ENCODE data around the gene IGSF5.

IGSF5 gene

GRCh38 chr21:39825250-39825649, 80.3 kb downstream of the IGSF5 start:
- no peaks in the 10 kb centered on the region for H3K36me3 ChIP-seq
- DNase-seq: no peak
- no peak overlapping the region for H3K27ac ChIP-seq
- H3K27me3 ChIP-seq (ENCODE audit: insufficient read depth, low read depth, severe bottlenecking): no peaks in the 10 kb centered on the region
- TF ChIP-seq CTCF (IDR thresholded peaks at IDR 0.05; ENCODE audit: low read depth, low read length): no peak
- H3K9me3 ChIP-seq (ENCODE audit: severe bottlenecking): no peaks in the 10 kb centered on the region
- H3K4me3 ChIP-seq (ENCODE audit: low read depth, low read length): no peak overlapping the region

DNA sequence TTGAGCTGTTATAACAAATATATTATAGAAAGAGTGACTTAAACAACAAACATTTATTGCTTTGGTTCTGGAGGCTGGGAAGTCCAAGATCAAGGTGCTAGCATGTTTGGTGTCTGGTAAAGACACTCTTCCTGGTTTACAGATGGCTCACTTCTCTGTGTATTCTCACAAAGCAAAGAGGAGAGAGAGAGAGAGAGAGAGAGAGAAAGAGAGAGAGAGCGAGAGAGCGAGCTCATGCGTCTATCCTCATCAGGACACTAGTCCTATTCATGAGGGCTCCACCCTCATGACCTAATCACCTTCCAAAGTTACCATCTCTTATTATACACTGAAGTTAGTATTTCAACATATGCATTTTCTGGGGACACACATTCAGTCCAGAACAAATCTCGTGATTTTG, 89.6 kb downstream of the IGSF5 start:
- Histone ChIP-seq H3K27ac (no peak overlapping the region), H3K27me3 (ENCODE audit: insufficient read depth, low read depth, severe bottlenecking) (no peaks in the 10 kb centered on the region), H3K9me3 (ENCODE audit: severe bottlenecking) (no peaks in the 10 kb centered on the region)

GRCh38 chr21:39837861-39838359, 92.9 kb downstream of the IGSF5 start:
- Histone ChIP-seq H3K27me3 (ENCODE audit: insufficient read depth, low read depth, severe bottlenecking) (no peaks in the 10 kb centered on the region), H3K36me3 (no peaks in the 10 kb centered on the region), H3K9me3 (ENCODE audit: severe bottlenecking) (no peaks in the 10 kb centered on the region), H3K27ac (no peak overlapping the region), H3K4me3 (ENCODE audit: low read depth, low read length) (no peak overlapping the region)
- peak; percentile 45 for DNase-seq
- TF ChIP-seq CTCF (IDR thresholded peaks at IDR 0.05; ENCODE audit: low read depth, low read length): no peak

More for the DNA sequence above, 89.6 kb downstream of the IGSF5 start:
- DNase-seq: no peak
- H3K36me3 ChIP-seq: no peaks in the 10 kb centered on the region
- TF ChIP-seq CTCF (IDR thresholded peaks at IDR 0.05; ENCODE audit: low read depth, low read length): no peak
- no peak overlapping the region for H3K4me3 ChIP-seq (ENCODE audit: low read depth, low read length)

- H3K36me3 ChIP-seq: no peaks in the 10 kb centered on the region
- no peaks in the 10 kb centered on the region for H3K27me3 ChIP-seq (ENCODE audit: insufficient read depth, low read depth, severe bottlenecking)
- no peaks in the 10 kb centered on the region for H3K9me3 ChIP-seq (ENCODE audit: severe bottlenecking)
- no peak overlapping the region for H3K4me3 ChIP-seq (ENCODE audit: low read depth, low read length)
- no peak for TF ChIP-seq CTCF (IDR thresholded peaks at IDR 0.05; ENCODE audit: low read depth, low read length)
- H3K27ac ChIP-seq: no peak overlapping the region
- no peak for DNase-seq
Observed at GRCh38 chr21:39840373-39841097, 95.6 kb downstream of the IGSF5 start.

DNA sequence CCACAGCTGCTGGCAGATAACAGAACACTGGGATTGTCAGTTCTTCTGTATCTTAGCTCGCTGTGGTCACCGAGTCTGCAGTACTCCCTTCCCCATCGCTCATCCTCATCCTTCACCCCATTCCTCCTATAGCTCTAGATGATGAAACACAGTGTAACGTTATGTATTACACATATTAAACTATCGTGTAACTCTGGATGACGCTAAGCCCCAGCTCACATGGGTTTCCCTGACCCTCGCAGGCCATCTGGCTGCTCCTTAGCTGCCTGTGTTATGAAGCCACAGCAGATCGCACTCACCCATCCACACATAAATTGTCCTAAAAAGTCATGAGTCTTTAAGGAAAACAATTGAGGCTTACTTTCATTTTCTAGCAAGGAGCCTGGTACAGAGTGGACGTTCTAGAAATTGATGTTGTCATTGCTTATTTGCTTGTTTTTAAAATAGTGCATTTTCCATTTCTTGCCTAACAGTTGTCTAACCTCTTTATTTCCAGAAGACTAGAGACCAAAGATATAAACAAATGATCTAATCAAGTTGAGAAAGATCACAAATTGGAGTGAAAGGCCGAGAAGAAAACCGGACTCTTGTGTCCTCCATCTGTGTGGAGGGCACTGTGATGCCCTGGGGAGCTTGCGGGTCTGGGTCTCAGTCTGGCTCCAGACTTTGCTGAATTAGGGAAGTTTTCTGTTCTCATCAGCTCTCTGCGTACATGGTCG, 97.9 kb downstream of the IGSF5 start:
- Histone ChIP-seq H3K36me3 (no peaks in the 10 kb centered on the region), H3K27me3 (ENCODE audit: insufficient read depth, low read depth, severe bottlenecking) (no peaks in the 10 kb centered on the region), H3K4me3 (ENCODE audit: low read depth, low read length) (no peak overlapping the region), H3K27ac (peak overlapping the region; percentile 43), H3K9me3 (ENCODE audit: severe bottlenecking) (no peaks in the 10 kb centered on the region)
- TF ChIP-seq CTCF (IDR thresholded peaks at IDR 0.05; ENCODE audit: low read depth, low read length): no peak
- peak; percentile 81 for DNase-seq
